Liver (tissue), 3 donors: ENCODE measurements around the gene ECEL1.
"Not testable (repeated sequence)": the region's sequence is repeated elsewhere in the genome, so short reads cannot be mapped to it uniquely, and the experiment has no call there.

ENCODE experiments used
- TF ChIP-seq, protein P1 (sequence below): fragments of 150-350 bp; IDR thresholded peaks from 2 replicates; pipeline ENCODE4 v1.5.1; 2017; ENCODE audit warnings: improper control_type of control experiment, low read depth, low read length; ENCODE audit not compliant: missing input control
- TF ChIP-seq, protein P2 (sequence below): IDR thresholded peaks from 2 replicates; pipeline ENCODE4 v1.6.1; 2016; ENCODE audit warnings: antibody characterized with exemption
- TF ChIP-seq, protein P3 (sequence below): IDR thresholded peaks from 2 replicates; pipeline ENCODE4 v1.6.1; 2016; ENCODE audit warnings: antibody characterized with exemption
- donor health status: healthy.
- donor health status: healthy.

DNA sequence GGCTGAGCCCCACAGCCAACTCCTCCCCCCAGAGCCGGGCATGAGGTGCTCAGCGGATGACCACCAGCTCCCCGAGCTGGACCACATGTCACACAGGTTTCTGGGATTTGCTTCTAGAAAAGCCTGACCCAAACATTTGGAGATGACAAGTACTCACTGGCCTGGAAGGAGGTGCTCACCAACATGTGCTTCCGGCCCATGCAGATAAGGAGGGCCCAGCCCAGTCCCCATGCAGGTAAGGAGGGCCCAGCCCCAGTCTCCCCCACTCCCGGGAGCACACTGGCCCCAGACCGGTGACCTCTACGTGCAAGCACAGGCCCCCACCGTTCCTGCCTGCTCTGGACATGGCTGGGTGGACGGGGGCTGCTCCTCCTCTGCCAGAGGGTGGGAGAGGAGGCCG lies 45.7 kb downstream of the ECEL1 start:
- TF ChIP-seq, protein P1, sequence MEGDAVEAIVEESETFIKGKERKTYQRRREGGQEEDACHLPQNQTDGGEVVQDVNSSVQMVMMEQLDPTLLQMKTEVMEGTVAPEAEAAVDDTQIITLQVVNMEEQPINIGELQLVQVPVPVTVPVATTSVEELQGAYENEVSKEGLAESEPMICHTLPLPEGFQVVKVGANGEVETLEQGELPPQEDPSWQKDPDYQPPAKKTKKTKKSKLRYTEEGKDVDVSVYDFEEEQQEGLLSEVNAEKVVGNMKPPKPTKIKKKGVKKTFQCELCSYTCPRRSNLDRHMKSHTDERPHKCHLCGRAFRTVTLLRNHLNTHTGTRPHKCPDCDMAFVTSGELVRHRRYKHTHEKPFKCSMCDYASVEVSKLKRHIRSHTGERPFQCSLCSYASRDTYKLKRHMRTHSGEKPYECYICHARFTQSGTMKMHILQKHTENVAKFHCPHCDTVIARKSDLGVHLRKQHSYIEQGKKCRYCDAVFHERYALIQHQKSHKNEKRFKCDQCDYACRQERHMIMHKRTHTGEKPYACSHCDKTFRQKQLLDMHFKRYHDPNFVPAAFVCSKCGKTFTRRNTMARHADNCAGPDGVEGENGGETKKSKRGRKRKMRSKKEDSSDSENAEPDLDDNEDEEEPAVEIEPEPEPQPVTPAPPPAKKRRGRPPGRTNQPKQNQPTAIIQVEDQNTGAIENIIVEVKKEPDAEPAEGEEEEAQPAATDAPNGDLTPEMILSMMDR, result not testable (repeated sequence)
- TF ChIP-seq, protein P2, sequence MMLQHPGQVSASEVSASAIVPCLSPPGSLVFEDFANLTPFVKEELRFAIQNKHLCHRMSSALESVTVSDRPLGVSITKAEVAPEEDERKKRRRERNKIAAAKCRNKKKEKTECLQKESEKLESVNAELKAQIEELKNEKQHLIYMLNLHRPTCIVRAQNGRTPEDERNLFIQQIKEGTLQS, result not testable (repeated sequence)
- TF ChIP-seq, protein P3, sequence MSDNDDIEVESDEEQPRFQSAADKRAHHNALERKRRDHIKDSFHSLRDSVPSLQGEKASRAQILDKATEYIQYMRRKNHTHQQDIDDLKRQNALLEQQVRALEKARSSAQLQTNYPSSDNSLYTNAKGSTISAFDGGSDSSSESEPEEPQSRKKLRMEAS, result not testable (repeated sequence)
